Measurements from ENCODE around the gene TMEM185B.

TMEM185B gene

DNA sequence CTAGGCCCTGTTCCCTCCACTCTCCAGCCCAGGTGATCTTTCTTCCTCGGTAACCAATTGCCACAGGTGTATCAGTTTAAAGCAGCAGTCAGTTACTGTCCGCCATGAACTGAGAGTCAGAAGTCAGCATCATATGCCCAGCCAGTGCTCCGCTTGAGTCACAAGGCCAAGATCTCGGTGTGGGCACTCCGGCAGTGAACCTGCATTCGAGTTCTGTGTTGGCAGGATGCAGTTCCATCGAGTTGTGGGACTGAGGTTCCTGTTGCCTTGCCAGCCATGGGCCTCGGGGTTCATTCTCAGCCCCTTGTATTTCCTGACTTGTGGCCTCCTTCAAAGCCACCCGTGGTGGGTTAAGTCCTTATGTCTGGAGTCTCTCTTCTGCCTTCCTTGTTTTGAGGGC is 3.1 kb upstream of the TMEM185B start:
- no peak for DNase-seq (ENCODE audit: low spot score)
- H3K4me3 ChIP-seq: no peak overlapping the region
- TF ChIP-seq CTCF (IDR thresholded peaks at IDR 0.05): no peak
- H3K27ac ChIP-seq: no peak overlapping the region

DNA sequence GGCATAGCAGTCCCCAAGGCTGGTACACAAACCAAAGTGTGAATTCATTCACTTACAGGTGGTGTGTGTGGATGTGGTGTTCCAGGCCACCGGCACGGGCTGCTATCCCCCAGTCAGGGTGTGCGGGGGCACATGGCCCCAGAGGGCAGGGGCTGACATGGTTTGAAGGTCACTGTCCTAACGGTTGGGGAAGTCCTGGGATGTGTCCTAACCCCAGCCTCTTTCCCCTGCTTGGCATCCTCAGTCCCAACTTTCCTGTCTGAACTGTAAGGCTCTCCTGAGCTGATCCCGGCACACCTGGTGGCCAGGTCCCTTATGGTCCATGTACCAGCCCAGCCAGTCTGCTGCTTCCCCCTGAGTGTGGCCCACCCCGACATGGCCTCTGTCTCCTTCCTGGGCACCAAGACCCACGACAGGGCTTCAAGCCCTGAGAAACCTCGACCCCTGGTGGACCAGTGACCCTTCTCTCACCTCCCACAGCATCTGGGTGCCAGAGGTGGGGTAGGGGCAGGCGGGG is 2.4 kb upstream of the TMEM185B start:
- no peak overlapping the region for H3K4me3 ChIP-seq
- TF ChIP-seq CTCF (IDR thresholded peaks at IDR 0.05): no peak
- no peak for DNase-seq (ENCODE audit: low spot score)
- no peak overlapping the region for H3K27ac ChIP-seq

DNA sequence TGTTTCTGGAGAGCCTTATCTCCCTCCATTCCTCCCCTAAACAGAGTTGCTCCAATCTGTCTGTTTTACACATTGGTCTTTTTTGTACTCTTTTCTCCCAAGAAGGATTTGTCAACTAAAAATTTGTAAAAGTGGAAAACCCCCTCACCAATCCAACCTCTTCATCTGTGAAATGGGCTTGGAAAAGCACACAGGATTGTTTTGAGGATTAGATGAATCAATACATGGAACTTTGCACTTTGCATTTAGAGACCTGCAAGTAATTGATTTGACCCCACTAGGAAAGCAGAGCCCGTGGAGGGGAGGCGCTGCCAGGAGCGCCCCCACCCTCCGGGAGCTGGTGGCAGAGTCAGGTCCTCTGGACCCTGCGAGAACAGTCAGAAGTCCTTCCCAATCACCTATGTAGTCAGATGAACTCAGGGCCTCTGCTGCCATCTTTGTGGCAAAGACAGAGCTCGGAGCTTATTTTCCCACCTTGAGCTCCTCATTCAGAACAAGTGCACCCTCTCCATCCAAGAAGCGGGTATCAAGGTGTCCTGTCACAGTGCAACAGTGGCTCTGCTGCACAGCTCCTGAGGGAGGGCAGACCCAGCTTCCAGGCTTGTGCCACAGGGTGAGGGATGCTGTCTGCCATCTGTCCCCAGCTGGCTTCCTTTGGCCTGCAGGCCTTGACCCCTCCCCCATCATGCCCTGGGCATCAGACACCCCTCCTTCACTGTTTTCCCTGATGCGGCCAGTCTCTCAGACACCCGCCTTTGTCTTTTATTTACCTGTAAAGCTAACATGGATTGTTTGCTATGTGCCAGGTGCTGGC is 1.7 kb upstream of the TMEM185B start:
- no peak for DNase-seq (ENCODE audit: low spot score)
- Histone ChIP-seq H3K4me3 (no peak overlapping the region), H3K27ac (no peak overlapping the region)
- no peak for TF ChIP-seq CTCF (IDR thresholded peaks at IDR 0.05)

- no peak for TF ChIP-seq CTCF (IDR thresholded peaks at IDR 0.05)
- Histone ChIP-seq H3K27ac (no peak overlapping the region), H3K4me3 (peak overlapping the region; percentile 73)
- peak; percentile 71 for DNase-seq (ENCODE audit: low spot score)
These were observed 1.1 kb upstream of the TMEM185B start for GRCh38 chr2:120224256-120224655.

GRCh38 chr2:120222186-120223033 is 790 bp downstream of the TMEM185B start:
- Histone ChIP-seq H3K27ac (peak overlapping the region; percentile 84 to 85), H3K4me3 (peak overlapping the region; percentile 73)
- peak; percentile 75 for DNase-seq (ENCODE audit: low spot score)
- no peak for TF ChIP-seq CTCF (IDR thresholded peaks at IDR 0.05)

DNA sequence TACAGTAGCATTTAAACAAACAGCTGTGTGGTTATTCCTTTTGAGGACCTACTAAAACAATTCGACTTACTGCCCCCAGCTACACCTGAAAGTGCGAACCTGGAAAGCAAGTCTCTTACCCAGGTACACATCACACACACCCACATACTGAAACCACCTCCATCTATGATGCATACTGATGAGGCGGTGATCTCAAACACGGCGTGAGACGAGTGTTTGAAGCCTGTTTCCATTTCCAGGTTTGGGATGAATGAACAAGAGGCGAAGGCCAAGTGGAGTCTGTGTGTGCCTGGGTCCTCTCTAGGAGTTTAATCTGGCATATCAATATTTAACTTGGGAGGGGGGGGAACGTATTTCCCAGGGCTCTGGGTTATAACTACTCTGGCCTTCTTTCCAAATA is 1.6 kb downstream of the TMEM185B start:
- no peak for TF ChIP-seq CTCF (IDR thresholded peaks at IDR 0.05)
- H3K4me3 ChIP-seq: no peak overlapping the region
- no peak overlapping the region for H3K27ac ChIP-seq
- peak; percentile 14 for DNase-seq (ENCODE audit: low spot score)

Data from coronary artery (tissue), 2 donors.